ENCODE data around the gene ADCY7.

The ADCY7 gene

GRCh38 chr16:50298591-50299507 is 32.5 kb downstream of the ADCY7 start:
- no peak for DNase-seq (ENCODE audit: low read depth)

- no peak for DNase-seq (ENCODE audit: low read depth)
These were observed 33.3 kb downstream of the ADCY7 start for GRCh38 chr16:50299508-50300105.

GRCh38 chr16:50300942-50301625 is 34.7 kb downstream of the ADCY7 start:
- no peak for DNase-seq (ENCODE audit: low read depth)

GRCh38 chr16:50301626-50302471 is 35.5 kb downstream of the ADCY7 start:
- no peak for DNase-seq (ENCODE audit: low read depth)

GRCh38 chr16:50302472-50303005 is 36.2 kb downstream of the ADCY7 start:
- DNase-seq (ENCODE audit: low read depth): no peak

GRCh38 chr16:50303041-50303604 is 36.8 kb downstream of the ADCY7 start:
- DNase-seq (ENCODE audit: low read depth): no peak

GRCh38 chr16:50303605-50304466 is 37.5 kb downstream of the ADCY7 start:
- no peak for DNase-seq (ENCODE audit: low read depth)

GRCh38 chr16:50304467-50305440 is 38.4 kb downstream of the ADCY7 start:
- no peak for DNase-seq (ENCODE audit: low read depth)

- DNase-seq (ENCODE audit: low read depth): no peak
These were observed 39.2 kb downstream of the ADCY7 start for GRCh38 chr16:50305441-50306061.

- DNase-seq (ENCODE audit: low read depth): no peak
These were observed 39.9 kb downstream of the ADCY7 start for GRCh38 chr16:50306287-50306686.

- no peak for DNase-seq (ENCODE audit: low read depth)
These were observed 42.0 kb downstream of the ADCY7 start for GRCh38 chr16:50308237-50308965.

GRCh38 chr16:50309156-50309526 is 42.8 kb downstream of the ADCY7 start:
- DNase-seq (ENCODE audit: low read depth): no peak

- DNase-seq (ENCODE audit: low read depth): no peak
These were observed 43.4 kb downstream of the ADCY7 start for GRCh38 chr16:50309527-50310307.

- no peak for DNase-seq (ENCODE audit: low read depth)
These were observed 44.2 kb downstream of the ADCY7 start for GRCh38 chr16:50310308-50311133.

- DNase-seq (ENCODE audit: low read depth): no peak
These were observed 44.8 kb downstream of the ADCY7 start for GRCh38 chr16:50311134-50311528.

GRCh38 chr16:50311891-50312501 is 45.6 kb downstream of the ADCY7 start:
- no peak for DNase-seq (ENCODE audit: low read depth)

Data from stimulated activated CD8-positive, alpha-beta memory T cell treated with anti-CD3 and anti-CD28 coated beads, Interleukin-15, amount 100 ng/mL, for 24 hours (primary cell).